Measurements from ENCODE around the gene CARM1. TPM values are rescaled to one million over a fixed set of nuclear protein-coding genes. Genes with fewer than 3 reads are reported as not detected.

The CARM1 gene
- total RNA-seq, 1 donor from 2014 or later, result 78.0 TPM

DNA sequence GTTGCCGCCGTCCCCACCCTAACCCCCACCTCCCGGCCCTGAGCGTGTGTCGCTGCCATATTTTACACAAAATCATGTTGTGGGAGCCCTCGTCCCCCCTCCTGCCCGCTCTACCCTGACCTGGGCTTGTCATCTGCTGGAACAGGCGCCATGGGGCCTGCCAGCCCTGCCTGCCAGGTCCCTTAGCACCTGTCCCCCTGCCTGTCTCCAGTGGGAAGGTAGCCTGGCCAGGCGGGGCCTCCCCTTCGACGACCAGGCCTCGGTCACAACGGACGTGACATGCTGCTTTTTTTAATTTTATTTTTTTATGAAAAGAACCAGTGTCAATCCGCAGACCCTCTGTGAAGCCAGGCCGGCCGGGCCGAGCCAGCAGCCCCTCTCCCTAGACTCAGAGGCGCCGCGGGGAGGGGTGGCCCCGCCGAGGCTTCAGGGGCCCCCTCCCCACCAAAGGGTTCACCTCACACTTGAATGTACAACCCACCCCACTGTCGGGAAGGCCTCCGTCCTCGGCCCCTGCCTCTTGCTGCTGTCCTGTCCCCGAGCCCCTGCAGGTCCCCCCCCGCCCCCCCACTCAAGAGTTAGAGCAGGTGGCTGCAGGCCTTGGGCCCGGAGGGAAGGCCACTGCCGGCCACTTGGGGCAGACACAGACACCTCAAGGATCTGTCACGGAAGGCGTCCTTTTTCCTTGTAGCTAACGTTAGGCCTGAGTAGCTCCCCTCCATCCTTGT is 50.7 kb downstream of the CARM1 start:
- peaks cover 17% of the 10 kb centered on the region for H3K36me3 Mint-ChIP-seq
- H3K9me3 Mint-ChIP-seq, result no peaks in the 10 kb centered on the region
- peaks cover under 1% of the 10 kb centered on the region for H3K4me1 Mint-ChIP-seq
- TF ChIP-seq CTCF (IDR thresholded peaks at IDR 0.05; ENCODE audit: unreplicated experiment), result no peak
- peak overlapping the region; percentile 50 for H3K27ac Mint-ChIP-seq
- no peak overlapping the region for H3K4me3 Mint-ChIP-seq
- no peaks in the 10 kb centered on the region for H3K27me3 Mint-ChIP-seq (ENCODE audit: low read depth)
- no peak for DNase-seq (ENCODE audit: low spot score in 2 of 2, unreplicated experiment in 2 of 2)

DNA sequence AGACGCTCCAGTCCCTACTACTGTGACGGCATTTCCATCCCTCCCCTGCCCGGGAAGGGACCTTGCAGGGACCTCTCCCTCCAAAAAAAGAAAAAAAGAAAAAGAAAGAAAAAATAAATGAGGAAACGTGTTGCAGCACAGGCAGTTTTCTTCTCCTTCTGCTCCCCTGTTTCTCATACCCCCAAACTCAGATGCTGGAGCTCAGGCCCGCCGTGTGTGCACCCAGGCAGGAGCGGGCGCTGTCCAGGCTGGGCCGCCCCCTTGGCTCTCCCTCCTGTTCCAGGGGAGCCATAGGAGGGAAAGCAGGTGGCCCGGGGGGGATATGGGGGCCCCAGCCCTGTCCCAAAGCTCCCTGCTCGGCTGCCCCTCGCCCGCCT is 51.3 kb downstream of the CARM1 start:
- Mint-ChIP-seq H3K27me3 (ENCODE audit: low read depth) (no peaks in the 10 kb centered on the region), H3K27ac (peak overlapping the region; percentile 50), H3K4me3 (no peak overlapping the region), H3K4me1 (peaks cover 6% of the 10 kb centered on the region), H3K36me3 (peaks cover 16% of the 10 kb centered on the region), H3K9me3 (no peaks in the 10 kb centered on the region)
- no peak for TF ChIP-seq CTCF (IDR thresholded peaks at IDR 0.05; ENCODE audit: unreplicated experiment)
- DNase-seq (ENCODE audit: low spot score in 2 of 2, unreplicated experiment in 2 of 2), result no peak

DNA sequence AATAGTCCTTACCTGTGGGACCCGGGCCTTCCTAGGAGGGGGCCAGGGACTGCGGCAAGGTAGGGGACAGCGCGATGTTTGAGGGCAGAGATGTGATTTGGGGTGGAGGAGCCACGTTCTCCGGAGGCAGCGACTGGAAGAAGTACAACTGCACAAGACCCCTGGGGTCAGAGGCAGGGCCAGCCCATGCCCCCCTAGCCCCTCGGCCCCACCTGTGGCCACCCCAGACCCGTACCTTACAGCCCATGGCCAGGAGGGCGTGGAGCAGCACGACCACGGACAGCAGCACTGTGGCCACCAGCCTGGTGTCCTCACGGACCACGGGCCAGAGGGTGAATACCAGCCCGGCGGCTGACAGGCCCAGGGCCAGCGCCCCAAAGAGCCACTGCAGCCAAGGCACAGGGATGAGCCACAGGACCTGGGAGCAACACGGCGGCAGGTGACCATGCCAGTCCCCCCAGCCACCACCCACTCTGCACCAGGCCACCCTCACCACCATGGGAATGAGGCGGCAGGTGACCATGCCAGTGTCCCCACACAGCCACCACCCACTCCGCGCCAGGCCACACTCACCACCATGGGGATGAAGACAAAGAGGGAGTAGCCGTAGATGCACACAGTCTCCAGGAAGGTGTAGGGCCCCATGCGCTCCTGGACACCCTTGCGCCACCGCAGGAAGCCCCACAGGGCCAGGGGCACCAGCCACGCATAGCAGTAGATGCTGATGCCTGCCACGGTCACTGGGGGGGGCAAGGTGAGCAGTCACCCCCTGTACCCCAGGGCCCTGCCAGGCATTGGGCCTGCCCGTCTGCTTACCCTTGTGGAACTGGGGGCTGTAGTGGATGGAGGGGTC is 52.1 kb downstream of the CARM1 start:
- Mint-ChIP-seq H3K9me3 (no peaks in the 10 kb centered on the region), H3K4me3 (no peak overlapping the region), H3K27me3 (ENCODE audit: low read depth) (no peaks in the 10 kb centered on the region), H3K27ac (no peak overlapping the region), H3K4me1 (peaks cover 10% of the 10 kb centered on the region), H3K36me3 (peaks cover 16% of the 10 kb centered on the region)
- DNase-seq (ENCODE audit: low spot score in 2 of 2, unreplicated experiment in 2 of 2), result no peak
- TF ChIP-seq CTCF (IDR thresholded peaks at IDR 0.05; ENCODE audit: unreplicated experiment), result no peak

GRCh38 chr19:10924597-10924996 is 53.2 kb downstream of the CARM1 start:
- Mint-ChIP-seq H3K4me1 (peaks cover 13% of the 10 kb centered on the region), H3K4me3 (no peak overlapping the region), H3K9me3 (no peaks in the 10 kb centered on the region), H3K27ac (no peak overlapping the region), H3K27me3 (ENCODE audit: low read depth) (no peaks in the 10 kb centered on the region), H3K36me3 (peaks cover 9% of the 10 kb centered on the region)
- no peak for DNase-seq (ENCODE audit: low spot score in 2 of 2, unreplicated experiment in 2 of 2)
- no peak for TF ChIP-seq CTCF (IDR thresholded peaks at IDR 0.05; ENCODE audit: unreplicated experiment)

- Mint-ChIP-seq H3K4me3 (peak overlapping the region; percentile 93), H3K27ac (peak overlapping the region; percentile 92), H3K9me3 (no peaks in the 10 kb centered on the region), H3K4me1 (peaks cover 17% of the 10 kb centered on the region), H3K36me3 (peaks cover 8% of the 10 kb centered on the region), H3K27me3 (ENCODE audit: low read depth) (no peaks in the 10 kb centered on the region)
- DNase-seq (ENCODE audit: low spot score in 2 of 2, unreplicated experiment in 2 of 2), result no peak
- TF ChIP-seq CTCF (IDR thresholded peaks at IDR 0.05; ENCODE audit: unreplicated experiment), result no peak
Measured at GRCh38 chr19:10927730-10928562, 56.6 kb downstream of the CARM1 start.

Data from mesothelial cell of epicardium (in vitro differentiated cells).